Measurements from ENCODE around the gene NDRG3. TPM values are rescaled to one million over a fixed set of nuclear protein-coding genes. Genes with fewer than 3 reads are reported as not detected.

The NDRG3 gene
- total and polyA plus RNA-seq, 7 donors = 21.6 to 38.9 (median 28.8) TPM

- TF ChIP-seq POLR2A (IDR thresholded peaks at IDR 0.05) (no peak), CTCF (IDR thresholded peaks at IDR 0.05) (no peak), EP300 (IDR thresholded peaks at IDR 0.05) (no peak), POLR2AphosphoS5 (IDR thresholded peaks at IDR 0.05) (no peak)
- intact Hi-C loops (cut with DNase I) = no loop called here
- Histone ChIP-seq H3K9me3 (no peaks in the 10 kb centered on the region), H3K36me3 (no peaks in the 10 kb centered on the region), H3K27ac (no peak overlapping the region), H3K4me1 (no peaks in the 10 kb centered on the region), H3K27me3 (no peaks in the 10 kb centered on the region), H3K4me3 (no peak overlapping the region)
- DNase-seq = no peak
- 87 to 93% methylated on average over 6 of the region's 6 CpGs for WGBS, 2 donors
Observed at GRCh38 chr20:36760647-36761046, 14.8 kb upstream of the NDRG3 start.

GRCh38 chr20:36758276-36758675 lies 12.4 kb upstream of the NDRG3 start:
- Histone ChIP-seq H3K27me3 (no peaks in the 10 kb centered on the region), H3K27ac (peak overlapping the region in 1 of 4 donors; percentile 12), H3K4me3 (no peak overlapping the region), H3K36me3 (no peaks in the 10 kb centered on the region), H3K4me1 (peaks cover 0 to 17% (median 8%) of the 10 kb centered on the region in 4 donors), H3K9me3 (no peaks in the 10 kb centered on the region)
- intact Hi-C loops (cut with DNase I) = loop anchor here (5.0 kb wide), 2 partner anchors 36 to 151 kb away; partner anchors contain the start of gene RAB5IF
- DNase-seq = no peak
- WGBS, 2 donors = 89 to 98% methylated on average over 1 of the region's 1 CpG
- TF ChIP-seq POLR2AphosphoS5 (IDR thresholded peaks at IDR 0.05) (no peak), POLR2A (IDR thresholded peaks at IDR 0.05) (no peak), EP300 (IDR thresholded peaks at IDR 0.05) (no peak), CTCF (IDR thresholded peaks at IDR 0.05) (no peak)

GRCh38 chr20:36756496-36756895 lies 10.6 kb upstream of the NDRG3 start:
- TF ChIP-seq EP300 (IDR thresholded peaks at IDR 0.05) = no peak
- TF ChIP-seq CTCF (IDR thresholded peaks at IDR 0.05) = no peak
- no peak for TF ChIP-seq POLR2A (IDR thresholded peaks at IDR 0.05)
- TF ChIP-seq POLR2AphosphoS5 (IDR thresholded peaks at IDR 0.05) = no peak
- intact Hi-C loops (cut with DNase I) = loop anchor here (5.0 kb wide), 2 partner anchors 34 to 149 kb away; partner anchors contain the start of gene RAB5IF
- H3K27ac ChIP-seq = no peak overlapping the region
- peaks cover 0 to 35% (median 13%) of the 10 kb centered on the region in 4 donors for H3K4me1 ChIP-seq
- DNase-seq = no peak
- peaks cover 0 to 7% (median 0%) of the 10 kb centered on the region in 4 donors for H3K36me3 ChIP-seq
- H3K9me3 ChIP-seq = no peaks in the 10 kb centered on the region
- no peak overlapping the region for H3K4me3 ChIP-seq
- H3K27me3 ChIP-seq = no peaks in the 10 kb centered on the region

GRCh38 chr20:36754656-36755222 lies 8.8 kb upstream of the NDRG3 start:
- DNase-seq = peak; percentile 84
- H3K36me3 ChIP-seq = peaks cover 0 to 7% (median 0%) of the 10 kb centered on the region in 4 donors
- no peaks in the 10 kb centered on the region for H3K27me3 ChIP-seq
- H3K4me1 ChIP-seq = peaks cover 0 to 35% (median 13%) of the 10 kb centered on the region in 4 donors
- 8 to 31% methylated on average over 2 of the region's 2 CpGs for WGBS, 2 donors
- H3K4me3 ChIP-seq = no peak overlapping the region
- TF ChIP-seq CTCF (IDR thresholded peaks at IDR 0.05) (peak; percentile 69 to 82 (median 79)), POLR2A (IDR thresholded peaks at IDR 0.05) (no peak), POLR2AphosphoS5 (IDR thresholded peaks at IDR 0.05) (peak in 2 of 4 donors; percentile 28 to 35), EP300 (IDR thresholded peaks at IDR 0.05) (no peak)
- peak overlapping the region; percentile 7 to 75 (median 64) for H3K27ac ChIP-seq
- no peaks in the 10 kb centered on the region for H3K9me3 ChIP-seq
- intact Hi-C loops (cut with DNase I) = loop anchor here (5.0 kb wide), 4 partner anchors 32 to 197 kb away; partner anchors contain the start of gene RAB5IF
